GM21447 (cell line): Measurements from ENCODE around the gene PTPRM.

Source experiments
- ATAC-seq: cut with Tn5 transposase; IDR thresholded peaks from one replicate; pipeline ENCODE4 v1.9.1; 2021; ENCODE audit not compliant: unreplicated experiment

Gene PTPRM

GRCh38 chr18:8190980-8191379 lies 623.9 kb downstream of the PTPRM start:
- no peak for ATAC-seq

GRCh38 chr18:8194431-8194830 lies 627.3 kb downstream of the PTPRM start:
- ATAC-seq = no peak

GRCh38 chr18:8196238-8196637 lies 629.1 kb downstream of the PTPRM start:
- ATAC-seq = no peak

- no peak for ATAC-seq
These were observed 630.4 kb downstream of the PTPRM start for GRCh38 chr18:8197499-8197898.

GRCh38 chr18:8207996-8208395 lies 640.9 kb downstream of the PTPRM start:
- no peak for ATAC-seq

- ATAC-seq = no peak
These were observed 641.6 kb downstream of the PTPRM start for GRCh38 chr18:8208716-8209115.

- ATAC-seq = no peak
These were observed 646.0 kb downstream of the PTPRM start for GRCh38 chr18:8212896-8213780.

- ATAC-seq = no peak
These were observed 648.6 kb downstream of the PTPRM start for GRCh38 chr18:8215741-8216140.

GRCh38 chr18:8217051-8217564 lies 650.0 kb downstream of the PTPRM start:
- ATAC-seq = no peak

GRCh38 chr18:8218197-8218596 lies 651.1 kb downstream of the PTPRM start:
- ATAC-seq = no peak

- ATAC-seq = no peak
These were observed 654.3 kb downstream of the PTPRM start for GRCh38 chr18:8221452-8221851.

GRCh38 chr18:8224576-8224975 lies 657.5 kb downstream of the PTPRM start:
- no peak for ATAC-seq

- ATAC-seq = no peak
These were observed 661.9 kb downstream of the PTPRM start for GRCh38 chr18:8229040-8229439.

GRCh38 chr18:8229787-8230186 lies 662.7 kb downstream of the PTPRM start:
- ATAC-seq = no peak

GRCh38 chr18:8231316-8231715 lies 664.2 kb downstream of the PTPRM start:
- no peak for ATAC-seq

- no peak for ATAC-seq
These were observed 665.7 kb downstream of the PTPRM start for GRCh38 chr18:8232791-8233190.

- ATAC-seq = no peak
These were observed 668.8 kb downstream of the PTPRM start for GRCh38 chr18:8235894-8236293.

GRCh38 chr18:8238507-8238906 lies 671.4 kb downstream of the PTPRM start:
- no peak for ATAC-seq

- no peak for ATAC-seq
These were observed 674.6 kb downstream of the PTPRM start for GRCh38 chr18:8241731-8242130.

GRCh38 chr18:8242151-8242696 lies 675.1 kb downstream of the PTPRM start:
- ATAC-seq = no peak

GRCh38 chr18:8247700-8248099 lies 680.6 kb downstream of the PTPRM start:
- no peak for ATAC-seq

- ATAC-seq = no peak
These were observed 681.5 kb downstream of the PTPRM start for GRCh38 chr18:8248576-8248975.
